ENCODE data around the gene MAP7. TPM values are rescaled to one million over a fixed set of nuclear protein-coding genes. Genes with fewer than 3 reads are reported as not detected.

The MAP7 gene
- total and polyA plus RNA-seq, 2 of the 13 experiments (the other 11 are each of a cell fraction or from before 2014, with no cell fraction given) = 0.04 TPM; not detected in 1

GRCh38 chr6:136567688-136568087 lies 17.5 kb upstream of the MAP7 start:
- Histone ChIP-seq H3K9ac (ENCODE audit: insufficient read depth, low read depth, low read length) (no peak overlapping the region), H3K9me3 (ENCODE audit: low read length) (peaks cover 16% of the 10 kb centered on the region; the same call in 1 of the 2 replicates), H3K27ac (ENCODE audit: extremely low read length, insufficient read depth, low read length) (no peak overlapping the region), H3K4me2 (ENCODE audit: low read depth, low read length) (no peak overlapping the region), H3K79me2 (ENCODE audit: insufficient read depth, low read length) (no peaks in the 10 kb centered on the region), H3K4me1 (ENCODE audit: insufficient read depth, low read length) (no peaks in the 10 kb centered on the region), H3K36me3 (replicated peaks in 1 of 2; ENCODE audit: control insufficient read depth in 1 of 2, insufficient read depth in 2 of 2, low read length in 2 of 2) (no peaks in the 10 kb centered on the region), H4K20me1 (ENCODE audit: insufficient read depth, low read length) (no peaks in the 10 kb centered on the region), H2AFZ (ENCODE audit: low read length) (no peak overlapping the region), H3K4me3 (replicated peaks in 1 of 3; ENCODE audit: insufficient read depth in 1 of 3, low read depth in 2 of 3, low read length in 3 of 3) (no peak overlapping the region), H3K27me3 (ENCODE audit: control insufficient read depth in 1 of 2, insufficient read depth in 2 of 2, low read length in 2 of 2) (peaks cover 0 to 6% of the 10 kb centered on the region in 2 experiments; a peak in 2 of 5 replicates)
- ChIA-PET CTCF (ENCODE audit: low intra/inter-chr PET ratio, low total read pairs) (no interaction called here), POLR2A (no interaction called here)
- in situ Hi-C loops (cut with HindIII; ENCODE audit: extremely low pct_ligation_motif_present, low pct_unique_long_range_greater_than_20kb) = no loop called here
- 30% methylated on average over 4 of the region's 4 CpGs for WGBS (ENCODE audit: low lambda C conversion rate)
- BruUV-seq (replicated peaks) = no TSS peak
- FAIRE-seq (no peak), ATAC-seq (no peak), DNase-seq (ENCODE audit: low spot score) (no peak)
- intact Hi-C loops (cut with micrococcal nuclease; ENCODE audit: unreplicated experiment) = no loop called here
- no peak for TF ChIP-seq NONO (IDR thresholded peaks at IDR 0.05)
- no peak for TF ChIP-seq NONO (CRISPR knock-in tag; conservative IDR thresholded peaks at IDR 0.05)
- no peak for TF ChIP-seq DNMT3B (CRISPR knock-in tag; conservative IDR thresholded peaks at IDR 0.05)
- no peak for TF ChIP-seq KLF11 (CRISPR knock-in tag; IDR thresholded peaks at IDR 0.05)
- TF ChIP-seq HOXA9 (CRISPR knock-in tag; IDR thresholded peaks at IDR 0.05; ENCODE audit: borderline replicate concordance) = no peak
- TF ChIP-seq JUN (CRISPR knock-in tag; IDR thresholded peaks at IDR 0.05) = no peak
- TF ChIP-seq ZSCAN9 (CRISPR knock-in tag; IDR thresholded peaks at IDR 0.05; ENCODE audit: borderline replicate concordance) = no peak
- TF ChIP-seq RFX1 (IDR thresholded peaks at IDR 0.05) = no peak
- TF ChIP-seq ZNF577 (CRISPR knock-in tag; IDR thresholded peaks at IDR 0.05; ENCODE audit: borderline replicate concordance, low read depth) = no peak
- TF ChIP-seq ZNF468 (CRISPR knock-in tag; IDR thresholded peaks at IDR 0.05) = no peak
- no peak for TF ChIP-seq TAF1 (CRISPR knock-in tag; IDR thresholded peaks at IDR 0.05)
- TF ChIP-seq ZSCAN22 (CRISPR knock-in tag; IDR thresholded peaks at IDR 0.05) = no peak
- no peak for TF ChIP-seq SATB2 (CRISPR knock-in tag; IDR thresholded peaks at IDR 0.05)
- TF ChIP-seq RFX5 (IDR thresholded peaks at IDR 0.05; ENCODE audit: low read depth, low read length) = no peak
- TF ChIP-seq MED13 (CRISPR knock-in tag; IDR thresholded peaks at IDR 0.05) = no peak
- no peak for TF ChIP-seq CSRNP2 (CRISPR knock-in tag; conservative IDR thresholded peaks at IDR 0.05; ENCODE audit: low read depth)
- TF ChIP-seq RFXAP (CRISPR knock-in tag; IDR thresholded peaks at IDR 0.05; ENCODE audit: borderline replicate concordance) = no peak
- no peak for TF ChIP-seq POGZ (CRISPR knock-in tag; IDR thresholded peaks at IDR 0.05)

All from HepG2 (cell line).